Endothelial cell of umbilical vein (primary cell): ENCODE results near the gene PTCH2. TPM values are rescaled to one million over a fixed set of nuclear protein-coding genes. Genes with fewer than 3 reads are reported as not detected.
A peak's percentile ranks its signal among the peaks of the same experiment; 100 is the strongest.

ENCODE experiments used
- BruUV-seq: library from RNA; stranded (reverse); fragments of 400-500 nt; replicated peaks from 2 replicates; lab custom pipeline; 2021; lab: Mats Ljungman, UMichigan
- CTCF ChIA-PET: fragments of 300-600, 350-600 bp; sonication (Branson Sonifier 250); formaldehyde crosslinking; loops from one replicate; lab custom pipeline; 2021; ENCODE audit warnings: antibody characterized with exemption, inconsistent platforms; lab: Charles Lee
- POLR2A ChIA-PET: fragments of 300-600, 350-600 bp; sonication (Branson Sonifier 250); formaldehyde crosslinking; loops from one replicate; lab custom pipeline; 2021; ENCODE audit warnings: antibody characterized with exemption, inconsistent platforms; lab: Charles Lee
- DNase-seq: peaks from one replicate; pipeline ENCODE4 v3.0.0-alpha.2; 2011; ENCODE audit warnings: low read depth, low spot score
- FAIRE-seq: peaks from 2 replicates; lab custom pipeline; 2011; peaks lifted over from hg19 to GRCh38; lab: Jason Lieb, UNC
- H2AFZ ChIP-seq: 2 replicates; pipeline ENCODE4 v1.6.0; 2012; ENCODE audit warnings: low read depth, low read length, control low read depth, inconsistent platforms
- H3K27ac ChIP-seq: 2 replicates; pipeline ENCODE4 v1.5.1; 2011; ENCODE audit warnings: low read depth, mild to moderate bottlenecking, control low read depth, low read length, moderate library complexity; ENCODE audit not compliant: insufficient read depth
- H3K27me3 ChIP-seq, 2 experiments: 2 replicates each; pipeline versions ENCODE4 v1.6.0 to v1.6.1; 2011; ENCODE audit warnings: low read length in 2 of 2, mixed read lengths in 1 of 2; ENCODE audit not compliant: control insufficient read depth in 2 of 2, insufficient read depth in 2 of 2
- H3K36me3 ChIP-seq, 2 experiments: 2 replicates in 1 of 2; 3 replicates in 1 of 2; pipeline ENCODE4 v1.5.1; 2011; ENCODE audit warnings: low read length in 2 of 2, mild to moderate bottlenecking in 1 of 2, moderate library complexity in 1 of 2; ENCODE audit not compliant: control insufficient read depth in 2 of 2, insufficient read depth in 2 of 2; ENCODE audit errors: extremely low read depth in 1 of 2
- H3K4me1 ChIP-seq: 3 replicates; pipeline ENCODE4 v1.5.1; 2011; ENCODE audit warnings: mild to moderate bottlenecking, low read length; ENCODE audit not compliant: control insufficient read depth, insufficient read depth; ENCODE audit errors: extremely low read depth
- H3K4me2 ChIP-seq: 2 replicates; pipeline ENCODE4 v1.6.1; 2011; ENCODE audit warnings: low read length, control low read depth, mixed read lengths; ENCODE audit not compliant: insufficient read depth
- H3K4me3 ChIP-seq, 3 experiments: fragments of 200-600 bp in 1 of 3; sonication (generic), shearing (Covaris generic) in 1 of 3; replicated peaks in 1 of 3; 2 replicates each; pipeline ENCODE4 v1.5.1; 2011 to 2016; ENCODE audit warnings: control low read depth in 3 of 3, low read length in 3 of 3, mild to moderate bottlenecking in 2 of 3, inconsistent platforms in 1 of 3, low read depth in 1 of 3, moderate library complexity in 1 of 3; ENCODE audit not compliant: insufficient read depth in 1 of 3
- H3K79me2 ChIP-seq: 2 replicates; pipeline ENCODE4 v1.6.0; 2012; ENCODE audit warnings: low read length, inconsistent platforms; ENCODE audit not compliant: control insufficient read depth, insufficient read depth
- H3K9ac ChIP-seq: replicated peaks from 2 replicates; pipeline ENCODE3; 2011; ENCODE audit warnings: low read length, control low read depth; ENCODE audit not compliant: insufficient read depth; ENCODE audit errors: extremely low read depth
- H3K9me1 ChIP-seq: replicated peaks from 3 replicates; pipeline ENCODE4 v1.6.0; 2011; ENCODE audit warnings: mild to moderate bottlenecking, low read length; ENCODE audit not compliant: control insufficient read depth, insufficient read depth; ENCODE audit errors: extremely low read depth
- H3K9me3 ChIP-seq: replicated peaks from 2 replicates; pipeline ENCODE4 v1.5.1; 2012; ENCODE audit warnings: low read length, inconsistent platforms; ENCODE audit not compliant: control insufficient read depth, insufficient read depth
- H4K20me1 ChIP-seq: replicated peaks from 2 replicates; pipeline ENCODE3; 2011; ENCODE audit warnings: mild to moderate bottlenecking, low read length; ENCODE audit not compliant: control insufficient read depth, insufficient read depth; ENCODE audit errors: extremely low read depth
- GATA2 ChIP-seq: IDR thresholded peaks from 2 replicates; pipeline ENCODE4 v1.7.0; 2011; ENCODE audit warnings: low read depth, mild to moderate bottlenecking, moderate library complexity, mixed read lengths, low read length; ENCODE audit not compliant: insufficient read length, insufficient read depth
- JUN ChIP-seq: IDR thresholded peaks from 2 replicates; pipeline ENCODE4 v1.6.1; 2011; ENCODE audit warnings: borderline replicate concordance, low read depth; ENCODE audit not compliant: insufficient read length, insufficient read depth
- MAX ChIP-seq: IDR thresholded peaks from 2 replicates; pipeline ENCODE4 v1.6.1; 2011; ENCODE audit not compliant: insufficient read depth, insufficient read length
- MYC ChIP-seq: IDR thresholded peaks from one replicate; pipeline ENCODE4 v1.6.1; 2011; ENCODE audit warnings: mild to moderate bottlenecking, low read depth, low read length
- POLR2A ChIP-seq: IDR thresholded peaks from 2 replicates; pipeline ENCODE4 v1.6.1; 2012; ENCODE audit warnings: low read depth, mild to moderate bottlenecking, control low read depth, low read length
- dilution Hi-C: fragments of 300-500 bp; cut with MboI; formaldehyde crosslinking; loops from one replicate; pipeline ENCODE4 v1.15.0; 2019; ENCODE audit warnings: low sequenced_read_pairs; ENCODE audit not compliant: extremely low pct_ligation_motif_present
- intact Hi-C: fragments of 100-400 bp; cut with micrococcal nuclease; formaldehyde crosslinking; loops from one replicate; pipeline ENCODE4 v1.10.0; 2022
- polyA plus RNA-seq, 4 experiments: library from polyadenylated mRNA; depleted of rRNA in 3 of 4; stranded (reverse) in 3 of 4; unstranded in 1 of 4; fragments of >200 nt; gene quantifications; 2 replicates each; pipeline versions ENCODE4 v1.2.1 to v1.2.3, GENCODE V29; 2011 to 2012; ENCODE audit warnings: missing spikeins in 1 of 4
- total RNA-seq: library from RNA; stranded (reverse); gene quantifications from 2 replicates; pipeline ENCODE4 v1.2.3, GENCODE V29; 2021
- TF ChIP-seq, protein P1 (sequence below), 2 donors: IDR thresholded peaks; 1 replicate in 1 of 2; 2 replicates in 1 of 2; pipeline ENCODE4 v1.5.1; 2011; ENCODE audit warnings: low read length in 2 of 2, mild to moderate bottlenecking in 2 of 2, moderate library complexity in 2 of 2, control low read depth in 1 of 2, inconsistent platforms in 1 of 2, low read depth in 1 of 2; ENCODE audit not compliant: insufficient read depth in 1 of 2; ENCODE audit errors: extremely low read depth in 1 of 2

Gene PTCH2
- total and polyA plus RNA-seq, 2 donors (not counting 3 experiments of a cell fraction or from before 2014, with no cell fraction given) = 1.8 TPM

DNA sequence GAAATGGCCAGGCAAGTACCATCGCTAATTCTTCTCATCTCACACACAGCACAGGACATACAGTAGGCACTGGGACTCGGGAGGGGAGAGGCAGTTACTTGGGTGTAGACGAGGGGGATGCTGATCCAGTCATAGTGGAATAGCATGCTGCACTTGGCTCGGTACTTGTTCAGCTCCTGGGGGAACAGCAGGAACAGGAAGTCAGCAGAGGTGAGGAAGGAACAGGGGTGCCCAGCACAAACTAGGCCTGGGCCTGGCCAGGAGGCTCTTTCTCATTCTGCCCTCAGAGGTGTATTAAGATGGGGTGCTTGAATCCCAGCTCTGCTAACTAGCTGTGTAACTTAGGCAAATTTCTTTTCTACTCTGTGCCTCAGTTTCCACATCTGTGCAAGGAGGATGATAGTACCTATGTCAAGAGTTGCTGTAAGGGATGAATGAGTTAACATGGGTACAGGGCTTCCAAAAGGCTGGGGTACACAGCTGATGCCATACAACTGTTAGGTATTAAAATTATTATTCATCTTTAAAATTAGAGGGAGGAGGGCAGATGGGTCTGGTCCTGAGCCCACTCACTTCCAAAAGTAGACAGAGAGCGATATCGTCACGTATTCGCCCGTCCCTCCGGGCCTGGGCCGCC, 57.4 kb downstream of the PTCH2 start:
- H4K20me1 ChIP-seq = no peaks in the 10 kb centered on the region
- no peak for TF ChIP-seq JUN
- no peak for TF ChIP-seq GATA2
- TF ChIP-seq MYC = no peak
- TF ChIP-seq MAX = no peak
- TF ChIP-seq, protein P1, sequence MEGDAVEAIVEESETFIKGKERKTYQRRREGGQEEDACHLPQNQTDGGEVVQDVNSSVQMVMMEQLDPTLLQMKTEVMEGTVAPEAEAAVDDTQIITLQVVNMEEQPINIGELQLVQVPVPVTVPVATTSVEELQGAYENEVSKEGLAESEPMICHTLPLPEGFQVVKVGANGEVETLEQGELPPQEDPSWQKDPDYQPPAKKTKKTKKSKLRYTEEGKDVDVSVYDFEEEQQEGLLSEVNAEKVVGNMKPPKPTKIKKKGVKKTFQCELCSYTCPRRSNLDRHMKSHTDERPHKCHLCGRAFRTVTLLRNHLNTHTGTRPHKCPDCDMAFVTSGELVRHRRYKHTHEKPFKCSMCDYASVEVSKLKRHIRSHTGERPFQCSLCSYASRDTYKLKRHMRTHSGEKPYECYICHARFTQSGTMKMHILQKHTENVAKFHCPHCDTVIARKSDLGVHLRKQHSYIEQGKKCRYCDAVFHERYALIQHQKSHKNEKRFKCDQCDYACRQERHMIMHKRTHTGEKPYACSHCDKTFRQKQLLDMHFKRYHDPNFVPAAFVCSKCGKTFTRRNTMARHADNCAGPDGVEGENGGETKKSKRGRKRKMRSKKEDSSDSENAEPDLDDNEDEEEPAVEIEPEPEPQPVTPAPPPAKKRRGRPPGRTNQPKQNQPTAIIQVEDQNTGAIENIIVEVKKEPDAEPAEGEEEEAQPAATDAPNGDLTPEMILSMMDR (IDR thresholded peaks at IDR 0.05; ENCODE audit: extremely low read depth in 1 of 2, insufficient read depth in 1 of 2, low read depth in 1 of 2, low read length in 2 of 2) = no peak
- TF ChIP-seq POLR2A = no peak
- CTCF ChIA-PET = interaction anchor here (1.2 to 1.9 kb wide), 4 partner anchors 10 to 225 kb away, joined by 4 to 5 read pairs (median 4); partner anchors contain the start of genes HECTD3, RNU5D-1 and RPS8
- BruUV-seq = no TSS peak
- no peak overlapping the region for H3K9ac ChIP-seq
- H3K27ac ChIP-seq = no peak overlapping the region
- peak overlapping the region in 1 of 3 experiments; percentile 12 for H3K4me3 ChIP-seq
- dilution Hi-C loops = no loop called here
- H3K4me2 ChIP-seq = peak overlapping the region; percentile 43
- H3K4me1 ChIP-seq = peaks cover 10% of the 10 kb centered on the region
- FAIRE-seq (no peak), DNase-seq (no peak)
- H3K27me3 ChIP-seq = no peaks in the 10 kb centered on the region
- H3K36me3 ChIP-seq = no peaks in the 10 kb centered on the region
- POLR2A ChIA-PET = no interaction called here
- no peaks in the 10 kb centered on the region for H3K9me1 ChIP-seq
- intact Hi-C loops = loop anchor here (1.0 kb wide), 2 partner anchors 34 to 227 kb away; partner anchors contain the start of gene UROD
- H3K79me2 ChIP-seq = no peaks in the 10 kb centered on the region
- peak overlapping the region; percentile 70 for H2AFZ ChIP-seq
- no peaks in the 10 kb centered on the region for H3K9me3 ChIP-seq
